HG03469 (cell line): ENCODE data around the gene ZNF814.
"Not testable (repeated sequence)": the region's sequence is repeated elsewhere in the genome, so short reads cannot be mapped to it uniquely, and the experiment has no call there.

Experiments
- ATAC-seq: cut with Tn5 transposase; IDR thresholded peaks from one replicate; pipeline ENCODE4 v1.9.1; 2021; ENCODE audit warnings: mild to moderate bottlenecking, moderate library complexity, moderate number of reproducible peaks; ENCODE audit not compliant: unreplicated experiment

The ZNF814 gene

DNA sequence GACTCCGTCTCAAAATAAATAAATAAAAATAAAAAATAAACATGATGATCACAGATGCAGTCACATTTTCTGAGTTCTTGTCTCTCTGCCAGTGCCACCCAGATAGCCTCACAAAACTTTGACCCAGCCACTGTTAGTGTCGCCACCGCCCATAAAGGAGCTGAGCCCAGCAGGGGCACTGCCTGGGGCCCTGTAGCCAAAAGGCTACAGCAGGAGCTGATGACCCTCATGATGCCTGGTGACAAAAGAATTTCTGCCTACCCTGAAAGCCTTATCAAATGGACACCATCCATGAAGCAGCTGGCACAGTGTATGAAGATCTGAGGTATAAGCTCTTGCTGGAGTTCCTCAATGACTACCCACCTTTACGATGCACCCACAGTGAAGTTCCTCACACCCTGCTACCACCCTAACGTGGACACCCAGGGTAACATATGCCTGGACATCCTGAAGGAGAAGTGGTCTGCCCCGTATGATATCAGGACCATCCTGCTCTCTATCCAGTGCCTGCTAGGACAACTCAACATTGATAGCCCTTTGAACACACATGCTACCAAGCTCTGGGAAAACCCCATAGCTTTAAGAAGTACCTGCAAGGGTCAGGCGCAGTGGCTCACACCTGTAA lies 20.9 kb downstream of the ZNF814 start:
- no peak for ATAC-seq

DNA sequence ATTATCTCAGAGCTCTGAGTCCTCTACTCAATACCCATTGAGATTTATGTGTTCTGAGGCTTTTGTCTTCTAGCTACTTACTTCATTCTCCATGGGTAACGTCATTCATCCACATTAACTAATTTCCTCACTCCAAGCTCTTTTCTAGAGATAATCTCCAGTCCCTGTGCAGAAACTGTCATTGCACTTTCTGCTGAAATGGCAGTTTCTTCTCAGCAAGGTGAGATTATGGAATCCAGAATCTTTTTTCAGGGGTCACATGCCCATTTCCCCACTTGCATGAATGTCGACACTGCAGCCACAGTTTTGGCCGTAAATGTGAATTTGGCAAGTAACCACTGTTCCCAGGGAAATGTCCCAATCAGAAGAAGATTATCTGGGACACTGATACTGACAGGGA lies 26.5 kb downstream of the ZNF814 start:
- not testable (repeated sequence) for ATAC-seq

DNA sequence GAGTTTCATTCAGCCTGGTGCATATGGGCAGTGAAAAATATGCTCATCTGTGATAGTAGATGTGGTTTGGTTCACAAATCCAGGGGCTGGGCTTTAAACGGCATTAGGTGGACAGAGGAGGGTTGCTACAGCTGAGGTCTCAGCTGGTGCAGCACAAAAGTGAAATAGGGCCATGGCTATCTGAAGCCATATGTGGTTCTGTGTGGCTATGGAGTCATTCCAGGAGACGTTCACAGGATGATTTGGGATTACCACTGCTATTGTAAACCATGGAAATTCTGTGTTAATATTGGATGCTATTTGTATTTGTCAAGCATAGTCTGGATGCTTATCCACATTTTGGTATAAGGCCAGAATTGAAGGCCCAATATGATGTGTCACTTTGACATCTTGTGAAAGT lies 34.7 kb downstream of the ZNF814 start:
- not testable (repeated sequence) for ATAC-seq

DNA sequence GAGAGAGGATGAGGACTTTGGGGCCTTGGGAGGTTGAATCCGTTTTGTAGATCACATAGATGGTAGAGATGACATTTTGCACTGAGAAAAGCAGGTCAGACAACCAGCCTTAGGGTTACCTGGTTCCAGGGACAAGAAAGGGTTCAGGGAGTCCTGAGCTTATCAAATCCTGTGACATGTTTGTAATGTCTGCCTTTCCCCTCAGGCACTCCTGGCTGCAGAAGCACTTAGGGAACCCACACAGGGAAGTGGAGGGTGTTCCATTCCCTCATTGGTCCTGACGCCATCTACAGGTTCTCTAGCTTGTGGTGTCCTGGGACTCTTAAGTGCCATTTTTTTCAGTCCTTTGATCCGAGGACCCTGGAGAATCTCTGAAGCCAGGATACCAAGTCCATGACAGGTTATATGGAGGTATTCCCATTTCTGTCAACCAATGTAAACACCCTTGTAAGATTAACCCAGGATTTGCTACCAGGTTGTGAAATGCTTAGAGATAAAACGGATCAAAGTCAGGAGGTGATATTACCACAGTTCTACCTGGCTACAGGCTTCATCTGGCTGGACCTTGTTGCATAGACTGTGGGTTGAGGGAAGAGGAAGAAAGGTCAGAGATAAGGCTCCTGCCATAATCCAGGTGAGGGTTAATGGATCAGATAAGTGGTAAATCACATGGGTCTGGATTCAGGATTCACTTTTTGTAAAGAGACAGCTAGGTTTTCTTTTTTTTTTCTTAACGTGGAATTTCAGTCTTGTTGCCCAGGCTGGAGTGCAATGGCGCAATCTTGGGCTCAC lies 36.8 kb downstream of the ZNF814 start:
- not testable (repeated sequence) for ATAC-seq

DNA sequence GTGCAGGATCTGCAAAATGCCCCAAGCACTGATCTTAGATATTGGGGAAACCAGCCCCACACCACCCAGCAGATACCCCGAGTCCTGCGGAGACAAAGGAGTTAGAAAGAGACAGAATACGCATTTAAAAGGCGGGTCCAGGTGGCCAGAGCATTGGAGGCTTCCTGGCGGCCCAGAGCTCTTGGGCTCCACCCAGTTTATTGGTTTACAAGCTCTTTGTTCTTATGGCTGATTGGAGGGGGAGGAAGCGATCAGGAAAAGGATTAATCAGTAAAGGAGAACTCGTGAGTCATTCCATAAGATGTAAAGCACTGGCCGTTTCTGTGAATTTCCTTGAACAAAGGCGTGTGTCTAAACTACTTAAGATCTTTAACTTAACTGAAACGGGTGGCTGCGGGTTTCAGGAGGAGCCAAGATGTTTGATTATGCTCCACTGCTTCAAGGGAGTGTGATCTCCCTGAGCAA lies 38.3 kb downstream of the ZNF814 start:
- no peak for ATAC-seq

DNA sequence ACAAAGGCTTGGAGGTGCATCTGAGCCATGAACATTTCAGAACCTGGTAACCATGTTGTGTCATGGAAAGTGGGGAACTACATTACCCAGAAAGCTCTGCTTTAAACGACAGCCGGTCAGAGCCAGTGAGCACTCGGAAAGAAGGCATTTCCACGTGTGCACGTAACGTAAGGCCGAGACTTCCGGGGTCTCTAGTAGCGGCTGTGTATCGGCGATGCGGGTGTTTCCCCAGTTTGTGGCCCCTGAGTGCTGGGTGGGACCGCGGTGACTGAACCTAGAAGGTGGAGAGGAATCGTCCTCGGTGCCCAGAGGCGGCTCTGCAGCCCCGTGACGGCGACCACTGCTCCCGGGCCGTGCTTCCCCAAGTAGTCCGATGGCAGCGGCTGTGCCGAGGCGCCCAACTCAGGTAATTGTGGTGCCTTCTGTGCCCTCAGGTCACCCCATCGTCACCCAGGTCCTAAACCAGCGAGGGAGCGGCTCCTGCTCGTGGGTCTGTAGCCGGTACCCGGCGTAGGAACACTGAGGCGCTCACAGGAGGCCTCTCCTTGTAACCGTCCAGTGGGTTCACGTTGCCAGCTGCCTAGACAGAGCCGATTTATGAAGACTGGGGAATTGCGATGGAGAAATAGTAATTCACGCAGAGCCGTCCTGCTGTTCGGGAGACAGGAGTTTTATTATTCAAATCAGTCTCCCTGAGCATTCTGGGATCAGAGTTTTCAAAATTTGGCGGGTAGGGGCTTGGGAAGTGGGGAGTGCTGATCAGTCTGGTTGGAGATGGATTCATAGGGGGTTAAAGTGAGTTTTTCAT lies 39.0 kb downstream of the ZNF814 start, which contains the start of gene ZNF587:
ZNF587 (plus strand) TSS at position 194 of the 808 bp plus-strand sequence; CDS start at position 374, 180 bp downstream.
- ATAC-seq: peak; percentile 87

DNA sequence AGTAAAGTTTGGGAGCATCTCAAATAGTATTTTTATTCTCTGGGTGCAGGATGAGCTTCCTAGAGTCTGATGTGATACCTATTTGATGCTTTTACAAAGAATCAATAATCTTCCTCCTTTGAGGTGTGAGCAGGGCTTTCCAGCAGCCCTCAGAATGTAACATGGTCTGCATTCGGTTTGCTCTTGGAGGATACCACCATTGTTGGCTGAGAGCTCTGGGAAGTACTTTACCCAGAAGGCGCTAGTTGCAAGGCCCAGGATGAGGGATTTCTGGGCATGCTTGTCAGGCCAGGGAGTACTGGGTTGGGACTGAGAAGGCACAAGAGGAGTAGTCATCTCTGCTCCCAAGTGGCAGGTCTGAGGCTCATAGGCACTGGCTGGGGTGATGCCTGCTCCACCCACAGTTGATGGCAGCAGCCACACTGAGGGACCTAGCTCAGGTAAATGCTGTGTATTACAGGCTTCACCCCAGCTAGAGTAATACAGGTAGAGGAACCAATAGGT lies 39.6 kb downstream of the ZNF814 start:
- ATAC-seq: not testable (repeated sequence)

DNA sequence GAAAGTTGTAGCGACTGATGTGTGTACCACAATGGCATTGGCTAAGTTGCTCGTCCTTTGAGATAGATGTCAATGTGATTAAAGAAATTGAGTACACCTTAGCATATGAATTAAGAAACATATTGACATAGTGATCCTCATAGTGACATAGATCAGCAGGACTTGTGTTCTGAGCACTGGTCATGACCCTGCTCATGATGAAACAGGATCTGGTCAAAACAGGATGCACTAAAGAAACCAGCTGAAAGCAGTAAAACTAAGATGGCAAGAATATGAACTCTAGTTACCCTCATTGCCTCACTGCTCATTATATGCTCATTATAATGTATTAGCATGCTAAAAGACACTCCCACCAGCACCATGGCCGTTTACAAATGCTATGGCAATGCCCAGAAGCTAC lies 41.7 kb downstream of the ZNF814 start:
- ATAC-seq: not testable (repeated sequence)

DNA sequence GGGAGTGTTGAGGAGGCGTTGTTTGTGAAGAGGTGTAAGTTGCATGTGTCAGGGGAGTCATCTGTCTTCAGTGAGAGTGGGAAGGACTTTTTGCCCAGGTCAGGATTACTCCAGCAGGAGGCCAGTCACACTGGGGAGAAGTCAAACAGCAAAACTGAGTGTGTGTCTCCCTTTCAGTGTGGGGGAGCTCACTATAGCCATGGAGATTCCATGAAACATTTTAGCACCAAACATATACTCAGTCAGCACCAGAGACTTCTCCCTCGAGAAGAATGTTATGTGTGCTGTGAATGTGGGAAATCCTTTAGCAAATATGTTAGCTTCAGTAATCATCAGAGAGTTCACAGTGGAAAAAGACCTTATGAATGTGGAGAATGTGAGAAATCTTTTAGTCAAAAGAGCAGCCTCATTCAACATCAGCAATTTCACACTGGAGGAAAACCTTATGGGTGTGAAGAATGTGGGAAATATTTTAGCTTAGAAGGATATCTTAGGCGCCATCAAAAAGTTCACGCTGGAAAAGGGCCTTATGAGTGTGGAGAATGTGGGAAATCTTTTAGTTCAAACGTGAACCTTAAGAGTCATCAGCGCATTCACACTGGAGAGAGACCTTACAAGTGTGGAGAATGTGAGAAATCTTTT lies 47.6 kb downstream of the ZNF814 start:
- no peak for ATAC-seq

DNA sequence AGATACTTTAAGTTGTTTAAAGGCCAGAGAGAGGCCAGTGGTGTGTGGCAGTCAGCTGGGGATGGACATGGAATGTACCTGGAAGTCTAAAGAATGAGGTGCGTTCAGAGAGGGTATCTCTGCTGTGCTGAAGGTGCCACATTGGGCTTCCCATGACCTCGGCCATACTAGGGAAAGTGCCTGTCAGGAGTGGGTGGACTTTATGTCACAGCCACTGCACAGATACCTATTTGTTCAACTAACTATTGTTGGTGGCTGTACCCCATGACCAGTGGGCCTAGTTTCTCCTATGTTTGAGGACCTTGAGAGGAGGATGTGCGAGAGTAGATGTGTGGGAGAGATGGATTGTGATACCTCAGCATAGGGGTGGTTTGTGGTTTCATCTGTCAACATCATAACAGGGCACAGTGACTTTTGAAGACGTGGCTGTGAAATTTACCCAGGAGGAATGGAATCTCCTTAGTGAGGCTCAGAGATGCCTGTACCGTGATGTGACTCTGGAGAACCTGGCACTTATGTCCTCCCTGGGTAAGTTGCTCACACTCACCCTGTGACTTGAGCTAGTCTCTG lies 50.1 kb downstream of the ZNF814 start:
- ATAC-seq: not testable (repeated sequence)

DNA sequence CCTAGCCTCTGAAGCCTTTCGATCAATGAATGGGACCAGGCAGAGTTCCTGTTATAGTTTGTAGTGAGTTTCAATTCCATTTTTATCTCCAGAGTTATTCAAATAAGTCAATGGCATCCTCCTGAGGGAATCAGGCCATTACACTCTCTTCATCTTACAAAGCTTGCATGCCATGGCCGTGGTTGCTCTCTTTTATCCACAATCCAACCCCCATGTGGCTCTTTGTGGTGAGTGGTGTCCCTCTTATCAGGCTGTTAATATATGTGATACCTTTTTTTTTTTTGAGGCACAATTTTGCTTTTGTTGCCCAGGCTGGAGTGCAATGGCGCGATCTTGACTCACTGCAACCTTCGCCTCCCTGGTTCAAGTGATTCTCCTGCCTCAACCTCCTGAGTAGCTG lies 51.8 kb downstream of the ZNF814 start:
- not testable (repeated sequence) for ATAC-seq

DNA sequence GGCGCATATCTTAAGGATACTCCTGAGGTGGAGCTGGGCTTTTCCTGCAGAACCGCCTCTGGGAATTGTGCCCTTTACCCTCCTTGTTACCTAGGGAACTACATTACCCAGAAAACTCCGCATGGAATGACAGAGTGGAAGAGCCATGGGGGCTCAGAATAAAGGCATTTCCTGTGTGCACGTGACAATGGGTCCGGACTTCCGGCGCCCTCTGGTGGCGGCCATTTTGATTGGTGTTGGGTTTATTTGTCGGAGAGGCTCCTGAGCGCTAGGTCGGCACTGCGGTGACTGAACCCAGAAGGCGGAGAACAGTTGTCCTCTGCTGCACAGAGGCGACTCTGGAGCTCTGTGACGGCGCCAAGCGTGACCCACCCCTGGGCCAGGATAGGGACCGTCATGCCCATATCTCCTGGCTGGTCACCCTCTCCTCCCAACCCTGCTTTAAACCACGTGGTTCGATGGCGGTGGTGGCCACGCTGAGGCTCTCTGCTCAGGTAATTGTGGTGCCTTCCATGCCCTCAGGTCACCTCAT lies 58.7 kb downstream of the ZNF814 start, which contains the start of gene ZNF587B:
ZNF587B (plus strand) TSS at position 229 of the 532 bp plus-strand sequence; CDS start at position 459, 230 bp downstream.
- ATAC-seq: no peak

DNA sequence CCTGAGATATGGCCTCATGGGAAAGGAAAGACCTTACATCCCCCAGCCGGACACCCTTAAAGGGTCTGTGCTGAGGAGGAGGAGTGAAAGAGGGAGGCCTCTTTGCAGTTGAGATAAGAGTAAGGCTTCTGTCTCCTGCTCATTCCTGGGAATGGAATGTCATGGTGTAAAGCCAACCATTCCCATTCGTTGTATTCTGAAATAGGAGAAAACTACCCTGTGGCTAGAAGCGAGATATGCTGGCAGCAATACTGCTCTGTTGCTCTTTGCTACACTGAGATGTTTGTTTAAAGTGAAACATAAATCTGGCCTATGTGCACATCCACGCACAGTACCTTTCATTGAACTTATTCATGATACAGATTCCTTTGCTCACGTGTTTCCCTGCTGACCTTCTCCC lies 59.5 kb downstream of the ZNF814 start:
- no peak for ATAC-seq

DNA sequence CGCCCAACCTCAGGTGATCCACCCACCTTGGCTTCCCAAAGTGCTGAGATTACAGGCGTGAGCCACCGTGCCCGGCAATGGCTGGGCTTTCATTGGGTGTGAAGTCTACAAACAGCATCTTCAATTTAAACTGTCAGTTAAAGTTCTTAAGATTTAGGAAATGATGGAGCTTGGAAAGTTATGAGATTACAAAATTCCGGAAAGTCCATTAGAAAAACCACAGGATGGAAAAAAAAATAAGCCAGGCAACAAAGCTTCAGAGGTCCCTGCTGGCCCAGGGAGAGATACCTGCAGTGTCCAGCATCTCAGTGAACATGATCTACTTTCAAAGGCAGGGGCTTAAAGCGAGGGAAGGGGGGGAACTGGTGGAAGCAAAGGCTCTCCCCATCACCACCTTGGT lies 63.3 kb downstream of the ZNF814 start:
- ATAC-seq: no peak

DNA sequence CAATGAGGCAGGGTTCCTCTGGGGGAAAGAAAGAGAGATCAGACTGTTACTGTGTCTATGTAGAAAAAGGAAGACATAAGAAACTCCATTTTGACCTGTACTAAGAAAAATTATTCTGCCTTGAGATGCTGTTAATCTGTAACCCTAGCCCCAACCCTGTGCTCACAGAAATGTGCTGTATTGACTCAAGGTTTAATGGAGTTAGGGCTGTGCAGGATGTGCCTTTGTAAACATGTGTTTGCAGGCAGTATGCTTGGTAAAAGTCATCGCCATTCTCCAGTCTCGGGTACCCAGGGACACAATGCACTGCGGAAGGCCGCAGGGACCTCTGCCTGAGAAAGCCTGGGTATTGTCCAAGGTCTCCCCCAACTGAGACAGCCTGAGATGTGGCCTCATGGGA lies 65.2 kb downstream of the ZNF814 start:
- not testable (repeated sequence) for ATAC-seq

DNA sequence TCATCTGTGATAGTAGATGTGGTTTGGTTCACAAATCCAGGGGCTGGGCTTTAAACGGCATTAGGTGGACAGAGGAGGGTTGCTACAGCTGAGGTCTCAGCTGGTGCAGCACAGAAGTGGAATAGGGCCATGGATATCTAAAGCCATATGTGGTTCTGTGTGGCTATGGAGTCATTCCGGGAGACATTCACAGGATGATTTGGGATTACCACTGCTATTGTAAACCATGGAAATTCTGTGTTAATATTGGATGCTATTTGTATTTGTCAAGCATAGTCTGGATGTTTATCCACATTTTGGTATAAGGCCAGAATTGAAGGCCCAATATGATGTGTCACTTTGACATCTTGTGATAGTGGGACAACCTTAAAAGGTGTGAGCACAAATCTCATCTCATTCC lies 65.7 kb downstream of the ZNF814 start:
- ATAC-seq: not testable (repeated sequence)

DNA sequence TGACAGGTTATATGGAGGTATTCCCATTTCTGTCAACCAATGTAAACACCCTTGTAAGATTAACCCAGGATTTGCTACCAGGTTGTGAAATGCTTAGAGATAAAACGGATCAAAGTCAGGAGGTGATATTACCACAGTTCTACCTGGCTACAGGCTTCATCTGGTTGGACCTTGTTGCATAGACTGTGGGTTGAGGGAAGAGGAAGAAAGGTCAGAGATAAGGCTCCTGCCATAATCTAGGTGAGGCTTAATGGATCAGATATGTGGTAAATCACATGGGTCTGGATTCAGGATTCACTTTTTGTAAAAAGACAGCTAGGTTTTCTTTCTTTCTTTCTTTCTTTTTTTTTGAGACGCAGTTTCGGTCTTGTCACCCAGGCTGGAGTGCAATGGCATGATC lies 67.3 kb downstream of the ZNF814 start:
- not testable (repeated sequence) for ATAC-seq

DNA sequence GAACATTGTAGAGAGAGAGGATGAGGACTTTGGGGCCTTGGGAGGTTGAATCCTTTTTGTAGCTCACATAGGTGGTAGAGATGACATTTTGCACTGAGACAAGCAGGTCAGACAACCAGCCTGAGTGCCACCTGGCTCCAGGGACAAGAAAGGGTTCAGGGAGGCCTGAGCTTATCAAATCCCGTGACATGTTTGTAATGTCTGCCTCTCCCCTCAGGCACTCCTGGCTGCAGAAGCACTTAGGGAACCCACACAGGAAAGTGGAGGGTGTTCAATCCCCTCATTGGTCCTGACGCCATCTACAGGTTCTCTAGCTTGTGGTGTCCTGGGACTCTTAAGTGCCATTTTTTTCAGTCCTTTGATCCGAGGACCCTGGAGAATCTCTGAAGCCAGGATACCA lies 67.7 kb downstream of the ZNF814 start:
- ATAC-seq: not testable (repeated sequence)

DNA sequence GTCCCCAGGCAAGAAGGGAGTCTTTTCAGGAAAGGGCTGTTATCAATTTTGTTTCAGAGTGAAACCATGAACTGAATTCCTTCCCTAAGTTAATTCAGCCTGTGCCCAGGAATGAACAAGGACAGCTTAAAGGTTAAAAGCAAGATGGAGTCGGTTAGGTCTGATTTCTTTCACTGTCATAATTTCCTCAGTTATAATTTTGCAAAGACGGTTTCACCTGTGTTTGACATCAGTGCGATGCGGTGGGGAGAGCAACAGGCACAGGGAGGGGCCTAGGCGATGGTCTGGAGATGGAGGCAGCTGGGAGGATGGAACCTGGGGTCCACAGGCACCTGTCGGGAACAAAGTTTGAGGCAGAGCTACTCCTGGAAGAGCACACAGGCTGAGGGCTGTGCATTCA lies 68.2 kb downstream of the ZNF814 start:
- ATAC-seq: no peak
